Effector CD4-positive, alpha-beta T cell (primary cell): ENCODE results near the gene CTNNBL1.

Experiments
- DNase-seq: peaks from one replicate; pipeline ENCODE4 v3.0.0-alpha.2; 2020

The CTNNBL1 gene

DNA sequence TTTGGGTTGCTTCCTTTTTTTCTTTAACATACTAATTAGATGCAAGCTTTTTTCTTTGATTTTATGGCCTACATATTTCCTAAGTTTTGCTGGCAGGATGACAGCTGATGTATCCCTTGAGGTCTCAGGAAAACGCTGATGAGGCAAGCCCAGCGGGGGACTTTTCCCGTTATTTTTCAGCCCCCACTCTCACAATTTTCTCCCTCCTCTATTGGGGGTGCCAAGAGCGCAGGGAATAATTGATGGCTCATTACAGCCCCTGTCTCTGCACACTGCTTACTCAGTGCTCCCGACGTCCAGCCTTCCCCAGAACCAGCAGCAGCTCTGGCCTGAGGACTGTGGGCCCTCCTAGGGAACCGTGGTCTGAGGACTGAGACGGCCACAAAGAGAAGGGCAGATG lies 170.5 kb downstream of the CTNNBL1 start:
- DNase-seq, result no peak

DNA sequence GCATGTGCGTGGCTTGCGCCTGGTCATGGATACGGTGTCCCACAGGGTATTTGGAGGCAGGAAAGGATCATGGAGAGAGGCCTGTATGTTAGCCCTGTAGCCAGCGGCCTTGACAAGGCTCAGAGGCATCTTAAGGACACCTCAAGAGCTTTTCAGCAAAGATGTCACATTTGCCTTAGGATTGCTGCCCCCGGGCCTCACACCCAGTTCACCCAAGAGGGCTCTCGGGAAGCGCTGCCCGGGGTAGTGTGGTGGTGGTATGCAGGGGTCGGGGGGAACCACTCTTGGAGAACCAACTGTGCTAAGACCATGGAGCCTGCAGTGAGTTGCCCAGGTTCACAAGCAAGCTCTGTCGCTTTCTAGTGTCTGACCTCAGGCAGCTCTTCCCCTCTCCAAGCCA lies 172.2 kb downstream of the CTNNBL1 start:
- no peak for DNase-seq

GRCh38 chr20:37867289-37868195 lies 173.7 kb downstream of the CTNNBL1 start:
- DNase-seq, result no peak

- DNase-seq, result no peak
Observed at GRCh38 chr20:37868851-37869333, 175.1 kb downstream of the CTNNBL1 start.

- no peak for DNase-seq
Observed at GRCh38 chr20:37869334-37869861, 175.6 kb downstream of the CTNNBL1 start.

DNA sequence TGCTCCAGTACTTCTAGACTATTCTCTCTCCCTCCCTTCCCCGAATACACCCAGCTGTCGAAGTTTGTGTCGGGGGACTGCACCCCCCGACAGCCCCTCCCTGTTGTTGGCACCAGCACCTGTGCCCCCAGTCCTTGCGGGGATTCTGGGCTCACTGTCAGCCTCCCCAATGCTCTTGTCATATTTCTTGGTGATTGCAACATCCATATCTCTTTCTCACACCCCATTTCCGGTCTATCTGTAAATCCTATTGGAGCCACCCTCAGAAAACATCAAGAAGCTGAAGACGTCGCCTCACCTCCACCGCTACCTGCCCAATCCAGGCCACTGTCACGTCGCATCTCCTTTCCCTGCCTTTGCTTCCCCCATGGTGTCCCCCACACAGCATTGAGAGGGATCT lies 176.5 kb downstream of the CTNNBL1 start:
- no peak for DNase-seq

DNA sequence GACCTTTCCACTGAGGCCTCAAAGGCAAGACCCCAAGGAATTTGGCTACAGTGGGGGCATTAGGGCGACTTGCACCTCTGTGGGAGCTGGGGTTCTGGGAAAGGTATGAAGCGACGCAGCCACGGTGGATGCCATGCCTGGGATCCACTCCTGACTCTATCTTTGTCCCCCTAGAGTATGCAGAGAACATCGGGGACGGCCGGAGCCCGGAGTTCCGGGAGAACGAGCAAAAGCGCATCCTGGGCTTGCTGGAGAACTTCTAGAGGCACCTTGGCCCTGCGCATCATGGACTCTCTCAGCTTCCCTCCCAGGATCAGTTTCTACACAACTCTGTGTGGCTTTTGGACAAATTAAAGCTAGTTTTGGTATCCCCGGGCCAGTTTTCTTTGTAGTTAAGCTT lies 177.9 kb downstream of the CTNNBL1 start:
- DNase-seq, result no peak

- no peak for DNase-seq
Observed at GRCh38 chr20:37872161-37872560, 178.3 kb downstream of the CTNNBL1 start.

DNA sequence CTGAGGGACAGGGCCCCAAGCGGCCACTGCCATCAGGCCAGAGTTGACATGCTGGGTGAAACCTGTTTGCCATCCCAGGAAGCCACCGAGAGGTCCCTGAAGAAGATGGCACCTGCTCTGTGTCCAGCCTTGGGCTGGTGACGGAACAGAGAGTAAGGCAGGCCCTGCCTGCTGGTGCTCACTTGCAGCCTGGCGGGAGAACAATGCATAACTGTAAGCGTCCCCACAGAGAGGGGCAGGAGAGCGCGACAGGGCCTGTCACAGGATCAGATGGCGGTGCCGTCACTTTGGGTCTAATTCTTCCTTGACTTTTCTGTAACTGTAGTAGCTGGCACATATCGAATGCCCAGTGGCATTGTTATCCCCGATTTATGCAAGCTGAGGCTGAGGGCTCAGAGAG lies 180.1 kb downstream of the CTNNBL1 start:
- no peak for DNase-seq

DNA sequence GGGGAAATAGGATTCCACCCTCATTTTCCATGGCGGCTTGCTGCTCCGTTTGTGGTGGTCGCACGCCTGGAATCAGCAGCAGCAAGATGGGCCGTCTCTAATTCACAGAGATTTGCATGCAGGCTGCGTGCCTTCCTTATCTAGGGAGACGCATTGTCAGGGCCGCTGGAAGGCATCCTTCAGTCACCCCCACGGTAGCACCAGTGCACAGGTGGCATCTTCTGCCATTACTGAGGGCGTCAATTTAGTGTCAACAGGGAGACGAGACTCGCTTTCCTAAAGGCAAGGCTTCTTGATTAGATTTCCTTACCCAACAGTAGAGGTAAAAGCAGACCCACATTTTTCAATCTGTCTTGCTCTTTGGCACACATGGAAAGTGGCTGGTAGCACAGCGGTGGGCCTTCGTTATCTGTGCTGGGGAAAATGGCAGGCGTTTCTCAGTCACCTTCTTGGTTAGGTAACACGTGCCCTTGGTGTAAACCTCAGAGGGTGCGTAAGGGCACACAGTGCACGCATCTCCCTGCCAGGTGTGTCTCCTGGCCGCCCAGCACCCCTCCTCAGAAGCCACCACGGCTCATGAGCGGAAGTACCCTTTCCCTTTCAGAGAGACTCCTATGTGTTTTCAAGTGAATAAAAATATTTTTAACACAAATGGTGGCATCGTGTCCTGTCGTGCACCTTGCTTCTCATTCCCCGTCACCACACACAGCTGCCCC lies 181.8 kb downstream of the CTNNBL1 start:
- DNase-seq, result no peak

DNA sequence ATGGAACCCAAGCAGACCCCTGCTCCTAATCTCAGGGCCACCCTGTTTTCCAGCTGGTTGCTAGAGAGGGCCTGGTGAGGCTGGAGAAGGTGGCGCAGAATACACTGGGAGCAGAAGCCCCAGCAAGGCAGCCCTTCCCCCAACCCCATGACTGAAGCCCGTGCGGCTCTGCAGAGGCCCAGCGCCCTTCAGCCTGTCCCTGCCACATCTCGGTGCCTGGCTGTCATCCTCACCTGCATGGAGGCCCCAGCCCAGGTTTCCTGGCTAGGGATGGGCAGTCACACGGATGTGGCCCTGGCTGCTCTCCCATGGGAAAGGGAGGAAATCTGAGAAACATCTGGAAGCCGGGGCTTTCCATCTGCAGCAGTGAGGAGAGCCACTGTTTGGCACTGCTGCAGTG lies 183.0 kb downstream of the CTNNBL1 start:
- no peak for DNase-seq

GRCh38 chr20:37877832-37878772 lies 184.3 kb downstream of the CTNNBL1 start:
- DNase-seq, result no peak

DNA sequence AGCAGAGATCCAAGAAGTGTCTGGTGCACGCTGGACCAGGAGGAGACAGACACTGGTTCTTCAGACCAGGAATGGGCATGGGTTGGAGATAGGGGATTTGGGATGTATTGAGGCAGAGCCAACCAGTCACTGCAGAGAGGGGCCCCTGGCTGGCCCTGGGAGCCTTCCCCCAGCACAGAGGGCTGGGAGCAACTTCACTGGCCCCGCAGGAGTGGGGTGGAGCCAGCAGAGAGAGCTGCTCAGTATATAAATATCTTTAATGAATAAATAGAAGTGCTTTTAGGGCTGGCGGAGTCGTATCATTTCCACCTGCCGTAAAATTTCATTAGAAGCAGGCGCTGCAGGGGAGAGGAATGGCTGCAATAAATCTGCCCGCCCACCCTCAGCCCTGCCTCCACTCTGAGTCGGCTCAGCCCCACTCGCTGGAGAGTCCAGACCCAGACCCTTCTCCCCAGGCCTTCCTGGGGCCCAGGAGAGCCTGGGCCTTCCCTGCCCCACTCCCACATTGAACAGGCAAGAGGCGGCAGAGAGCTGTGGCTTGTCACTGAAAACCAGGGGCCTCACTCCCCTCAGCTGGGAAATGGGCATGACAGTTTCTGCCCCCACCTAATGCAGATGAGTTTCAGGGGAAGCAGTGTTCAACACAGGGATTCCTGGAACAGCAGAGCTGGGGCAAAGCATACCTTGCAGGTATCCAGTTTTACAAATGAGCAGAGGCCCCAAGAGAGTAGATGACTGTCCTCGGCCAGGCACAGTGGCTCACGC lies 185.2 kb downstream of the CTNNBL1 start:
- no peak for DNase-seq

- no peak for DNase-seq
Observed at GRCh38 chr20:37879843-37880242, 186.0 kb downstream of the CTNNBL1 start.

GRCh38 chr20:37880726-37881591 lies 187.1 kb downstream of the CTNNBL1 start:
- DNase-seq, result no peak

DNA sequence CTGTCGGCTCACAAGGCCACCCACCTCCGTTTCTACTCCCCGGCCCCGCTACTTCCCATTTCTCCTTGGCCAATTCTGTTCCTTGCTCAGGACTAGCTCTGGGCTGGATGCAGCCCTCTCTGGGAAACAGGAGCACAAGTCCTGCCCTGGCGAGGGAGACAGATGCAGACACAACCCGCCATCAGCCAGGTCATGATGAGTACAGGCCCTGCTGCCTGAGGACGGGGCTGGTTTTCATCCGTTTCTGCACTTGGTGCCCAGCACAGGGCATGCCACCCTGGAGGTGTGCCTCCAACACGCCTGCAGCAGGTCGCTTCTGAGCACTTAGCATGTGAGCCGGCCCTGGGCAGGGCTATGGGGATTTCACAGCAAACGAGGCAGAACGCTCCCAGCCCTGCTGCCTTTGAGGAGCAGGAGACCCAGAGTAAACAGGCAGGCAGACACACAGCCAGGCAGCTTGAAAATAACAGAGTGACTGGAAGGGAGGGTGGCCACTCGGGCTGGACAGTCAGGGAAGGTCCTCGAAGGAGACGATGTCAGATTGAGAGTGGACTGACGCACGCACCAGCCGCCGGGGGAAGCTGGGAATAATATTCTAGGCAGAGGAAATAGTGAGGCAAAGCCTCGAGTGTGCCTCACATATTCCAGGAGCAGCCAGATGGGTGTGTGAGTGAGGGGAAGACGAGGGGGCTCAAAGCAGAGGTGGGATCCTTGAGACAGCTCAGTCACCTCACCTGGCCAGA lies 187.9 kb downstream of the CTNNBL1 start:
- DNase-seq, result no peak

DNA sequence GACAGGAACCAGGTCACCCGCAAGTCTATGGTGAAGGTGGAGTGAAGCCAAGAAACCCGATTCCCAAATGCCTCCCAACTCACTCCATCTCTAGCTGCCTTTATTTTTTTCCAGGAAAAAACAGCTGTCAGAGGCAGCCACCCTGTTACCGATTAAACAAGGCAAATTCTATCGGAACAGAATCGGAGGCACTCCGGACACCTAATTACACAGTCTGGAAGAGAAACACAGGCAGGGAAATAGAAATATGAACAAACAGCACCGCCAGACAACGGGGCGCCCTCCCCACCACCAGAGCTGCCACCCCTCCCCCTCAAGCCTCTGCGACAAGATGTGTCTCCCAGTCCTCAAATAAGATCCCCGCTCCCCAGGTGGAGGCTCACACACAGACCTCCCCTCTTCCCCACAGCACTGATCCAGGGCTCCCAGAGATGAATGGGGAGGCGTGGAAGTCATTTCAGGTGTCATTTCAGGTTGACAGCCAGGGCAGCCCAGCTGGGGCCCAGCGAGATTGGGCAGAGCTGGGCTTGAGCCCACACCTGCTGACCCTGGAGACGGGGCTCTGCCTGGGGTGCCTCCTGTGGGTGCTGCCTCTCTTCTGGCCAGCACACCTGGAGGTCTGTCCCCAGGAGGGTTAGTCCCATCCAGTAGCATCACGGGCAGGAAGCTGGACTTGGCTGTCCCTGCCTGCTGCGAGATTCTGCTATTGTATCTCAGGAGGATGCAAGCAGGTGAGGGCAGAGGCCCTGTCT lies 189.3 kb downstream of the CTNNBL1 start:
- no peak for DNase-seq

DNA sequence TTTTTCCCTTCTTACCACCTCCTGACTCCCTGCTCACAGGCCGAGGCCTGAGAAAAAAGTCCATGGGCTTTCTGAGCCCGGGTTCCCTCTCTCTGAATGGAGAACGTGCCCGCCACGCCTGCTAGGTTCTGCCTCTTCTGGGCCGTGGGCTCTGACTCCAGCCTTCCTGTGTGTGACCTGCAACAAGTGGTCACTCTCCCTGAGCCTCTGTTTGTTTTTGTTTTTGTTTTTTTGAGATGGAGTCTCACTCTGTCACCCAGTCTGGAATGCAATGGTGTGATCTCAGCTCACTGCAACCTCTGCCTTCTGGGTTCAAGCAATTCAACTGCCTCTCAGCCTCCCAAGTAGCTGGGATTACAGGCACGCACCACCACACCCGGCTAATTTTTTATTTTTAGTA lies 191.2 kb downstream of the CTNNBL1 start:
- DNase-seq, result no peak
